ENCODE measurements around the gene TLR8.

Gene TLR8

DNA sequence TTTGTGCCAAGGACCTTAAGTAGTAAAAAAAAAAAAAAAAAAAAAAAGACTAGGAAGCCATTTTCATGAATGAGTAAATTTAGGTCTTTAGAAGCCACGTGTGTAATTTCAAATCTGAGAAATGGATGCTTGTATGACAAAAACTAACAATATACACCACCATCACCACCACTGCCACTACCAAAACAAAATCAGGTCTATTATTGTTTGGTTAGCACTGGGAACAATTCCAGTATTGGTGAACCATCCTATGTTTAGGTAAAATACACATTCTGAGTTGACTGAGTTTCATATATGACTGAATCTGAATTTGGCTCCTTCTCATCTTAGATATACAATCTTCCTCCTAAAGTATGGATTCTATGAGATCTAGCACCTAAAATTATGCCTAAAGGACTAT is 59.7 kb downstream of the TLR8 start:
- no peak for DNase-seq (ENCODE audit: low read depth)

DNA sequence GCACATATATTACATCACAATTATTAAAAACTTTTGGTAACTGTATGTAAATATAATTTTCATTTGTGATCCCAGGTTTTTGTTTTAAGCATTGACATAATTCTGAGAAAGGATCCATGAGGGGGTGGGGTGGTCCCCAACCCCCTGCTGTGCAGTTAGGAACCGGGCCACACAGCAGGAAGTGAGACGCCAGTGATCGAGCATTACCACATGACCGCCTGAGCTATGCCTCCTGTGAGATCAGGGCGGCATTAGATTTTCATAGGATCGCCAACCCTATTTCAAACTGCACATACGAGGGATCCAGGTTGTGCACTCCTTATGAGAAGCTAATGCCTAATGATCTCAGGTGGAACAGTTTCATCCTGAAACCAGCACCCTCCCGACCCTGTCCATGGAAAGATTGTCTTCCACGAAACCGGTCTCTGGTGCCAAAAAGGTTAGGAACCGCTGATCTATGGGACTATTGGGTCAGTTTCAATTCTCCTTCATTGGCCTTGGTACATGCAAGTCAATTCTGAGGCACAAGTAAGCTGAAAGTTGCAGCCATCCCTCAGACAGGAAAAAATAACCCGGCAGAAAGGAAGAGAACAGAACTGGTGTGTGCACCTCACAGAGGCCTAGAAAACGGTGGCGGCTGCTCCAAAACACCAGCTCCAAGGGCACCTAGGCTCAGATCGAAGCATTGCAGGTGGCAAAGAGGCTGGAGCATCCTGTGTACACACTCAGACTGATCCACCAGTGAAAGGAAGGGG is 61.5 kb downstream of the TLR8 start:
- no peak for DNase-seq (ENCODE audit: low read depth)

DNA sequence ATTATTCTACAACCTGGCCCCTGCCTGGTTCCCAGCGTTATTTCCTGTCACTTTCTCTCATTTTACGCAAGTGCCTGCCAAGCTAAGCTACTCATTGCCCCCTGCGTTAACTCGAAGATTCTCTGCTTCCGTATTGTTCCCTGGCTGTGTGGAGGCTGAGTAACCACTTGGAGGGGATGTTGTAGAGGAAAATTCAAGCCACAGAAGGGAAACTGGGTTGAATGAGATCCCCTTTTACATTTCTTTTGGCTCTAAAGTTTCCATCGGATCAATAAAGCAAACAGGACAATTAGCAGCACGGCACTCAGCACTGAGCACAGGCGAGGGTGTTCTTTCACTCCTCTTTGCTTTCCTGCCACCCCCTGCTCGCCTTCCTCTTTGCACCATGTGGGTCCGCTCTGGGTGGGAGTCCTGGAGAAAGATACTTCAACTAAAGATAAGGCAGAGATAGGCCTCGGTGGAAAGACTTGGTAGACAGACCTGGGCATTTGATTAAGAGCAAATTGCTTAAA is 64.3 kb downstream of the TLR8 start:
- no peak for DNase-seq (ENCODE audit: low read depth)

DNA sequence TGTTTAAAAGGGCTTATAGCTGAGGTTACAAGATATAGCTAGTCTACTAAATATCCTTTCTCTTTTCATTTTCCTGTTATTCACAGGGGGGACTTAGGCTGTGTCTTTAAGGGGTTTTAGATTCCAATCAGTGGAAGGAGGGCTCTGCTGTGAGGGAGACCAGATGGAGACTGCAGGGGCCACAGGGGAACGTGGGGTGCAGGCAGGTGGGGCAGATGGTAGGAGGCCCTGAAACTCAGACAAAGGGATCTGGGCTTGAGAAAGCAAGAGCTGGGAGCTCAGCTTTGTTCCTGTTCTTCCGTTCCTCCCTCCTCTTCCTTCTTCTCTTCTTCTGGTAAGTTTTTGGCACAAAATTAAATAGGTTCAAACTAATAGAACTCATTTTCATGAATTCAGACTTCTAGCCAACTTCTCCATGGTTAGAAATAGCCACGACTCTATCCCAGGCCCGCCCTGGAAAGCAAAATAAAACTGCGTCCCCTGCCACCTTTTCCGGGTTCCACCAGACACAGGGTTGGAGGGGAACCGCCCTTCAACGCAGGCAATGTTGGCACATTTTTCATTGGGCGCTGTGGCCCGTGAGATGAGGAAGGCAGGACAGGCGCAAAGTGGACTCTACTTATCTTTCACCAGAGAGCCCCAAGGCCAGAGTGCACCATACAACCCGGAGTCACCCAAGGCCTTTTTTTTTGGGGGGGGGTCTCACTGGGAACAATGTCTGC is 65.0 kb downstream of the TLR8 start:
- no peak for DNase-seq (ENCODE audit: low read depth)

DNA sequence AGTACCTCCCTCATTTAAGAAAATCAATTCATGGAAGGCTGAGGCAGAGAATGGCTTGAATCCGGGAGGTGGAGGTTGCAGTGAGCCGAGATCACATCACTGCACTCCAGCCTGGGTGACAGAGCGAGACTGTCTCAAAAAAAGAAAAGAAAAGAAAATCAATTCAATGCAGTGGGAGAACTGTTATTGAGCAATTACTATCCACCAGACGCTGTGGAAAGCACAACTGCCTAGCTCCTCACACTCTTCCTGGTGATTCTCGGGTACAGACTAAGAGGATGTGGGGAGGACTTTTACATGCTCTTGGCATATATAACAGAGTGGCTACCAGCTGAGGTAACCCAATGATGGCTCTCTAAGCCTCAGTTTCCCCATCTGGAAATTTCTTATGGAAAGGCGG is 65.8 kb downstream of the TLR8 start:
- no peak for DNase-seq (ENCODE audit: low read depth)
